Osteocyte (in vitro differentiated cells): ENCODE data around the gene MIA. TPM values are rescaled to one million over a fixed set of nuclear protein-coding genes. Genes with fewer than 3 reads are reported as not detected.

Experiments
- DNase-seq: peaks from one replicate; pipeline ENCODE4 v3.0.0; 2021; ENCODE audit warnings: mixed read lengths; ENCODE audit not compliant: unreplicated experiment; ENCODE audit errors: extremely low spot score
- H3K27ac Mint-ChIP-seq: one replicate; pipeline ENCODE4 v1.8.0; 2021; ENCODE audit warnings: mild to moderate bottlenecking, mixed read lengths; ENCODE audit not compliant: unreplicated experiment
- H3K27me3 Mint-ChIP-seq: one replicate; pipeline ENCODE4 v1.8.0; 2021; ENCODE audit warnings: mixed read lengths; ENCODE audit not compliant: unreplicated experiment
- H3K36me3 Mint-ChIP-seq: one replicate; pipeline ENCODE4 v1.8.0; 2021; ENCODE audit warnings: mixed read lengths; ENCODE audit not compliant: unreplicated experiment
- H3K4me1 Mint-ChIP-seq: one replicate; pipeline ENCODE4 v1.8.0; 2021; ENCODE audit warnings: mixed read lengths; ENCODE audit not compliant: unreplicated experiment
- H3K4me3 Mint-ChIP-seq: one replicate; pipeline ENCODE4 v1.8.0; 2021; ENCODE audit warnings: mild to moderate bottlenecking, moderate library complexity, mixed read lengths; ENCODE audit not compliant: unreplicated experiment
- H3K9me3 Mint-ChIP-seq: one replicate; pipeline ENCODE4 v1.8.0; 2021; ENCODE audit warnings: mixed read lengths; ENCODE audit not compliant: unreplicated experiment
- total RNA-seq: library from RNA; stranded (reverse); gene quantifications from 2 replicates; pipeline ENCODE4 v1.2.1, GENCODE V29; 2021
- TF ChIP-seq, protein P1 (sequence below): fragments of 200-600 bp; sonication (generic); IDR thresholded peaks from 2 replicates; pipeline ENCODE4 v1.5.0; 2021; ENCODE audit warnings: antibody characterized with exemption, mild to moderate bottlenecking, moderate library complexity

The MIA gene
- total RNA-seq, 1 donor from 2014 or later, result not detected

DNA sequence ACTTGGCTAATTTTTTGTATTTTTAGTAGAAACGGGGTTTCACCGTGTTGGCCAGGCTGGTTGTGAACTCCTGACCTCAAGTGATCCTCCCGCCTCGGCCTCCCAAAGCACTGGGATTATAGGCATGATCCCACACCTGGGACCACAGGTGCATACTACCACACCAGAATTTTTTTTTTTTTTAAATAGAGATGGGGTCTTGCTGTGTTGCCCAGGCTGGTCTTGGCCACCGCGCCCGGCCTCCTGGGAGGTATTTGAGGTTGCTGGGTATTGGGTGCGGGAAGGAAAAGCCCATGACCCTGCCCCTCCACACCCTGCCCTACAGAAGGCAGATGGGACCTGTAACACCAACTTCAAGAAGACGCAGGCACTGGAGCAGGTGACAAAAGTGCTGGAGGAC, 38.7 kb upstream of the MIA start:
- Mint-ChIP-seq H3K4me1 (no peaks in the 10 kb centered on the region), H3K27me3 (no peaks in the 10 kb centered on the region), H3K36me3 (peaks cover 37% of the 10 kb centered on the region), H3K27ac (no peak overlapping the region), H3K4me3 (no peak overlapping the region), H3K9me3 (no peaks in the 10 kb centered on the region)
- TF ChIP-seq, protein P1, sequence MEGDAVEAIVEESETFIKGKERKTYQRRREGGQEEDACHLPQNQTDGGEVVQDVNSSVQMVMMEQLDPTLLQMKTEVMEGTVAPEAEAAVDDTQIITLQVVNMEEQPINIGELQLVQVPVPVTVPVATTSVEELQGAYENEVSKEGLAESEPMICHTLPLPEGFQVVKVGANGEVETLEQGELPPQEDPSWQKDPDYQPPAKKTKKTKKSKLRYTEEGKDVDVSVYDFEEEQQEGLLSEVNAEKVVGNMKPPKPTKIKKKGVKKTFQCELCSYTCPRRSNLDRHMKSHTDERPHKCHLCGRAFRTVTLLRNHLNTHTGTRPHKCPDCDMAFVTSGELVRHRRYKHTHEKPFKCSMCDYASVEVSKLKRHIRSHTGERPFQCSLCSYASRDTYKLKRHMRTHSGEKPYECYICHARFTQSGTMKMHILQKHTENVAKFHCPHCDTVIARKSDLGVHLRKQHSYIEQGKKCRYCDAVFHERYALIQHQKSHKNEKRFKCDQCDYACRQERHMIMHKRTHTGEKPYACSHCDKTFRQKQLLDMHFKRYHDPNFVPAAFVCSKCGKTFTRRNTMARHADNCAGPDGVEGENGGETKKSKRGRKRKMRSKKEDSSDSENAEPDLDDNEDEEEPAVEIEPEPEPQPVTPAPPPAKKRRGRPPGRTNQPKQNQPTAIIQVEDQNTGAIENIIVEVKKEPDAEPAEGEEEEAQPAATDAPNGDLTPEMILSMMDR, result no peak
- no peak for DNase-seq

DNA sequence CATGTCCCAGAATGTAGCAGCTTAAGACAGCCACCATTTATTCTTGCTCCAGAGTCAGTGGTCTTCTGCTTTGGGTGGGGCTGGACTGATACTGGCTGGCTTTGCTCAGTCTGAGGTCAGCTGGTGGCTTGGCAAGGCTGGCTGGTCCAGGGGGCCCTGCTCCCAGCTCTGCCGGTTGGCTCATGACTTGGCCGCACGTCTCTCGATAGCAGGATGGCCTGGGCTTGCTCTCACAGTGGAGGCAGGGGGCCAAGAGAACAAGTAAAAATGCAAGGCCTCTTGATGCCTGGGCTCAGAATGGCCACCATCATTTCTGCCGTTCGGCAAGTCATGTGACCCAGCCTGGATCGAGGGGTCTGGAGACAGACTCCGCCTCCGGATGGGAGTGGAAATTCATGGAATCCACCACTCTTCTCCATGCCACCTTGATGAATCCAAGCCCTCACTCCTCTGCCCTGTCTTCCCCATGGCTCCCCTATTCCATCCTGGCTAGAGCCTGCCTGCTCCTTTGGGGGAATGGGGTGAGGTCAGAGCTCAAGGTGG, 38.1 kb upstream of the MIA start:
- no peak overlapping the region for H3K27ac Mint-ChIP-seq
- no peaks in the 10 kb centered on the region for H3K4me1 Mint-ChIP-seq
- DNase-seq, result no peak
- no peaks in the 10 kb centered on the region for H3K9me3 Mint-ChIP-seq
- no peak overlapping the region for H3K4me3 Mint-ChIP-seq
- peaks cover 36% of the 10 kb centered on the region for H3K36me3 Mint-ChIP-seq
- TF ChIP-seq, protein P1, result no peak
- no peaks in the 10 kb centered on the region for H3K27me3 Mint-ChIP-seq

DNA sequence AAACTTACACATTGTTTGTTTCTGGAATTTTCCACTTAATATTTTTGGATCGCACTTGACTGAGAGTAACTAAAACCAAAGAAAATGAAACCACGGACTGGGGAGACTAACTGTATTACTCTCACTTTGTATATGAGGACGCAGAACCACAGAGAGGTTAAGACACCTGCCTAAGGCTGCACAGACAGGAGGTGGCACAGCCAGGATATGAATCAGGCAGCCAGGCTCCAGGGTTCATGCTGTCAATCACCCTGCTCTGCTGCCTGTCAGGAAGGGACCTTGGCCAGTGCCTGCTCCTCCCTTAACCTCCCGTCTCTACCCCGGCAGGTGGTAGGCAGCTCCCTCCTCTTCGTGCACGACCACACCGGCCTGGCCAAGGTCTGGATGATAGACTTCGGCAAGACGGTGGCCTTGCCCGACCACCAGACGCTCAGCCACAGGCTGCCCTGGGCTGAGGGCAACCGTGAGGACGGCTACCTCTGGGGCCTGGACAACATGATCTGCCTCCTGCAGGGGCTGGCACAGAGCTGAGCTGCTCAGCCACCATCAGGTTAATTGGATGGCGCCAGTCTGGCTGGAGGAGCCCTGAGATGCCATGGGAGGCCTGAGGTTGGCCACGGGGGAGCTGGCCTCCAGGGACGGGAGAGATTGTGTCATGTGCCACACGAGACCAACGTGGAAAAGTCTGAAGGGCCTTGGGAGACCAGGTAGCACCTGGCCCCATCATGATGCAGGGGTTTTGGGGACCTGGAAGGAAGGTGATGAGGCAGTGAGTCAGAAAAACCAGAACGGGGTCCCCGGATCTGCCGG, 36.1 kb upstream of the MIA start:
- peaks cover 4% of the 10 kb centered on the region for H3K4me1 Mint-ChIP-seq
- DNase-seq, result no peak
- H3K9me3 Mint-ChIP-seq, result no peaks in the 10 kb centered on the region
- H3K36me3 Mint-ChIP-seq, result peaks cover 21% of the 10 kb centered on the region
- TF ChIP-seq, protein P1, result no peak
- H3K4me3 Mint-ChIP-seq, result no peak overlapping the region
- no peaks in the 10 kb centered on the region for H3K27me3 Mint-ChIP-seq
- H3K27ac Mint-ChIP-seq, result no peak overlapping the region

DNA sequence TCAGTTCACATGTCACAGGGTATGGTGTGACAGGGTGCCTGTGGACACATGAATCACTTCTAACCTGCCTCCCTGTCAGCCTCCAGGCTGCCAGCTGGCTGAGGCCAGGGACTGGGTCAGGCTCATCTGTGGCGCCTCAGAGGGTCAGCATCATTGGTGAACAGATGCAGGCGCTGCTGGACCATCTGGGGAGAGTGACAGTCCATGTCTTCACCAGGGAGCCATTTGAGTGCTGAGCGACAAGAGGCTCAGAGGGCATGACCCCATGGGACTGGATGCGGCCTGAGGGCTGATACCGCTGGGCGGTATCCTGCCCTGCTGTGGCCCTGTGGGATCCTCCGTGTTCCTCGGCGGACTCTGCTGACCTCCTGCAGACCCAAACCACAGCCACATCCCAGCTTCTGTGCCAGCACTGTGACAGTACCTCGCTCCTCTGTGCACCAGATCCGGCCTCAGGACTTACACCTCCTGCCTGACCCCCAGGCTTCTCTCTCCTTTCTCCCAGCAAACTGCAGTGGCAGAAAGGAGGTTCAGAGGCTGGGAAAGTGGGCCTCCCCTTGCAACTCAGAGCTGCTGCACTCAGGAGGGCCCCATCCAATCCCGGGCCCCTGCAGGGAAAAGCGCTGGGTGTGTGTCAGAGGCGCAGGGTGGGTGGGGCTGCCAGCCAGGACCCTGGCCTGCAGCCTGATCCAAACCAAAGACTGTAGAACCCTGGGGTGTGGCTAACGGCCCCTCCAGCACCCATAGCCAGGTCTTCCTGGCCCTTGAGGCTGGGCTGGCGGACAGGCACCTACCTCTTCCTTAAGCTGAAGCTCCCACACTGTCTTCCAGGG, 35.2 kb upstream of the MIA start:
- TF ChIP-seq, protein P1, result no peak
- Mint-ChIP-seq H3K4me1 (peaks cover 11% of the 10 kb centered on the region), H3K27ac (no peak overlapping the region), H3K36me3 (peaks cover 16% of the 10 kb centered on the region), H3K27me3 (no peaks in the 10 kb centered on the region), H3K9me3 (no peaks in the 10 kb centered on the region), H3K4me3 (no peak overlapping the region)
- no peak for DNase-seq

DNA sequence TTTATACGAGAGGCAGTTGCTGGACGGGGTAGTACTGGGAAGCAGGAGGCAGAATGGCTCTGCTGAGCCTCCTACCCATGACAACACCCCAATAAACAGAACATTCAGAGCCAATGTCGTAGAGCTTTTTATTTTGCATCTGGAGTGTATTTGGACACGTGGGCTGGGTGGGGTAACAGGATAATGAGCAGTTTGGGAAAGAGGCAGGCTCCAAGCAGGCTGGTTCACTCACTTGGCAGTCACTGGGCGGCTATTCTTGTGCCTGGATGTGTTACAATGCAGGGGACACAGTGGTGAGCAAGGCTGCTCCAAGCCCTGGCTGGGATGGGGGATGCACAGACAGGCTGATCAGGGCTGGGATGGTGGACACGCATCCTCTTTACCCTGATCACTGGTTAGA, 34.6 kb upstream of the MIA start:
- Mint-ChIP-seq H3K27me3 (no peaks in the 10 kb centered on the region), H3K4me1 (peaks cover 17% of the 10 kb centered on the region), H3K9me3 (no peaks in the 10 kb centered on the region), H3K4me3 (no peak overlapping the region), H3K27ac (no peak overlapping the region), H3K36me3 (peaks cover 10% of the 10 kb centered on the region)
- TF ChIP-seq, protein P1, result no peak
- DNase-seq, result no peak
